ENCODE data around the gene HAUS3. TPM values are rescaled to one million over a fixed set of nuclear protein-coding genes. Genes with fewer than 3 reads are reported as not detected.
"Not testable (repeated sequence)": the region's sequence is repeated elsewhere in the genome, so short reads cannot be mapped to it uniquely, and the experiment has no call there.

The HAUS3 gene
- total and polyA plus RNA-seq, 2 donors: 8.1 to 26.6 TPM

GRCh38 chr4:2247128-2248043 lies 5.5 kb upstream of the HAUS3 start:
- no peak for DNase-seq (ENCODE audit: extremely low spot score)
- Histone ChIP-seq H3K36me3 (ENCODE audit: insufficient read depth) (peaks cover 7% of the 10 kb centered on the region), H3K4me1 (ENCODE audit: insufficient read depth) (no peaks in the 10 kb centered on the region), H3K27ac (ENCODE audit: low read depth) (no peak overlapping the region), H3K4me3 (ENCODE audit: low read depth, low read length) (no peak overlapping the region)
- WGBS: 86% methylated on average over 42 of the region's 42 CpGs

DNA sequence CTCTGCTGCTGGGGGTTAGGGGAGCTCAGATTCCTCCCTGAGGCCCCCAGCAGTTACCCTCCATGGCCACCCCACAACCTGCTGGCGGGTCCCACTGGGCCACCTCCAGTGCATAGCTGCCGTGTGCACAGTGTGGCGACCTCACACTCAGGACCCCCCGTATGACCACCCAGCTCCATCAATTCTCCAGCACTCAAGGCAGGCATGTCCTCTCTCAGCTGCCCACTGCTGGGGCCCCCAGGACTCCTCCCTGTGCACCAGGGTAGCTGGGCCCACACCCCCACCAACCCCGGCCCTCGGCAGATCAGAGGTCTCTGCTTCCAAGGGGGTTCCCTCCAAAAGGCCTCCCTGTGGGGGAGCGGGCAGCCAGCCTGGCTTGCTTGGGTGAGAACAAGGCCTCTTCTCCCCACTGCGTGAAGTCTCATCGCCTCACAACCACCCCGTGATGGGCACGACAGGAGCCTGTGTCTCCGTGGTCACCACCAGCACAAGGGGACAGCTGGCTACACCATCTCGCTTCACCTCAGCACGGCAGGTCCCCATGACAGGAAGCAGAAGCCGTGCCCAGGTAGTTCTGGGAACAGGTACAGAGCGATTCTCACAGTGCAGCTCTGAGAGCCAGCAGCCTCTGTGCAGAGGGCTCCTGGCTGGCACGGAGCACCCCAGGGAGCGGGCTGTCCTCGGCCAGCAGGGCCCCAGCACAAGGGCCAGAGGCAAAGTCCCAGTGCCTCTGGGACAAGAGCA lies 4.6 kb upstream of the HAUS3 start:
- Histone ChIP-seq H3K36me3 (ENCODE audit: insufficient read depth) (peaks cover 7% of the 10 kb centered on the region), H3K4me3 (ENCODE audit: low read depth, low read length) (no peak overlapping the region), H3K4me1 (ENCODE audit: insufficient read depth) (no peaks in the 10 kb centered on the region), H3K27ac (ENCODE audit: low read depth) (no peak overlapping the region)
- WGBS: 88% methylated on average over 19 of the region's 19 CpGs
- DNase-seq (ENCODE audit: extremely low spot score): no peak

DNA sequence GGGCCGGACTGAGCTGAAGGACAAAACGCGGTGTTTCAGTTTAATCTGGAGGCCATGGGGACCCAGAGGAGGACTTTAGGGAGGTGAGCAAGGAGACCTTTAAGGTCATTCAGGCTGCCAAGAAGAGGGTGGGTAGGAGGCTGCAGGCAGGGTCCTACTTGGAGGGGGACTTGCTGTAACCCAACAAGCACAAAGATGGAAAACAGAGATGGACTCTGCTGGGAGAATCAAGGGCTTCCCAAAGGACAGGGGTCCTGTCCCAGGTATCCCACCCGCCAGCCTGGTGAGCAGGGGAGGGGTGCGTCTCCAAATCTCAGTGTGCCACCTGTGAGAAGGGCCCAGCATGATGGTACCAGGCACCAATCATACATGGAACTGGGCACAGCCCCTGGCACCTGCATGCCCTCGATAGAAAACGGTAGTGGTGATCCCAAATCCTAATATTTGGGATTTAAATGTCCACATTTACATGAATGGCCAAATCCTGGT lies 3.9 kb upstream of the HAUS3 start:
- Histone ChIP-seq H3K36me3 (ENCODE audit: insufficient read depth) (peaks cover 7% of the 10 kb centered on the region), H3K4me3 (ENCODE audit: low read depth, low read length) (no peak overlapping the region), H3K4me1 (ENCODE audit: insufficient read depth) (no peaks in the 10 kb centered on the region), H3K27ac (ENCODE audit: low read depth) (no peak overlapping the region)
- WGBS: 78% methylated on average over 7 of the region's 7 CpGs
- DNase-seq (ENCODE audit: extremely low spot score): no peak

- WGBS: 56% methylated on average over 7 of the region's 7 CpGs
- DNase-seq (ENCODE audit: extremely low spot score): no peak
- H3K4me3 ChIP-seq (ENCODE audit: low read depth, low read length): no peak overlapping the region
- H3K4me1 ChIP-seq (ENCODE audit: insufficient read depth): no peaks in the 10 kb centered on the region
- H3K27ac ChIP-seq (ENCODE audit: low read depth): no peak overlapping the region
- peaks cover 7% of the 10 kb centered on the region for H3K36me3 ChIP-seq (ENCODE audit: insufficient read depth)
Observed at GRCh38 chr4:2245057-2245786, 3.3 kb upstream of the HAUS3 start.

DNA sequence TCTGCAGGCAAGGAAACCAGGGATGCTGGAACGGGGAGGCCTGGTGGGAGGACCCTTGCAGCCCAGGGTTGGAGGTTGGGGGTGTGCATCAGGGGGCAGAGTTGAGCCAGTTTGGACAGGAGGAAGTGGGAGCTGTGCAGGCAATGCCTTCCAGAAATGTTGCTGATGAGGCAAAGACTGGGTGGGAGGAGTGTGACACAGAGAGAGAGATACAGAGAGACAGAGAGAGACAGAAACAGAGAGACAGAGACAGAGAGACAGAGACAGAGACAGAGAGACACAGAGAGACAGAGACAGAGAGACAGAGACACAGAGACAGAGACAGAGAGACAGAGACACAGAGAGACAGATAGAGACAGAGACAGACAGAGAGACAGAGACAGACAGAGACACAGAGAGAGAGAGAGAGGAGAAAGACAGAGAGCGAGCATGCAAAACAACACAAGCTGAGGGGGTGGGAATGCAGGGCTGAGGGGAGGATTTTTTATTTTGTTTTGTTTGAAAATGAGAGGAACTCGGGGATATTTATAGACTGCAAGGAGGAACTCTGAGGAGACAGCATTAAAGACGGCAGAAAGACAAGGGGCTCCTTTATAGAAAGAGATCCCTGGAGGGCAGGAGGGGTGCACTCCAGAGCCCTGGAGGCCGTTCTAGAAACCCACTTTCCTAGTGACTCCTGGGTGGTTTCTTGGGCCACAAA lies 1.9 kb upstream of the HAUS3 start:
- no peaks in the 10 kb centered on the region for H3K4me1 ChIP-seq (ENCODE audit: insufficient read depth)
- peak overlapping the region; percentile 61 for H3K27ac ChIP-seq (ENCODE audit: low read depth)
- 22% methylated on average over 5 of the region's 5 CpGs for WGBS
- DNase-seq (ENCODE audit: extremely low spot score): no peak
- H3K4me3 ChIP-seq (ENCODE audit: low read depth, low read length): no peak overlapping the region
- no peaks in the 10 kb centered on the region for H3K36me3 ChIP-seq (ENCODE audit: insufficient read depth)

DNA sequence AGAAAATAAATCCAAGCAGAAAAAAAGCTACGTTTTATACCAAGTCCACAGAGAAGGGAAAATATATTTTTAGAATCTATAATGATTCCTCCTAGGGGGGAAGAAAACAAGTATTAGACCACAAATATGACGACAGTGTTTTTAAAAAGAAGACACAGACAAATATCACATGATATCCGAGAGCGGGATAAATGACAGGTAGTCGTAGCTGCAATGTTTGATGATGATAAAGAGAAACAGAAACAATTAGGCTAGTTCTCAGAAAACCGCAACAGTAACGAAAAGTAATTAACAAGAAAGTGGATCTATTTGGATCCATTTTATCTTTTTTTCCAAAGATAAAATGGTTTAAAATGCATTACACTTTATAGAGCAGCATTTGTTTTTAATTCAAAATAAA lies 918 bp downstream of the HAUS3 start:
- DNase-seq (ENCODE audit: extremely low spot score): no peak
- H3K27ac ChIP-seq (ENCODE audit: low read depth): no peak overlapping the region
- no peaks in the 10 kb centered on the region for H3K4me1 ChIP-seq (ENCODE audit: insufficient read depth)
- WGBS: 9% methylated on average over 7 of the region's 7 CpGs
- peak overlapping the region; percentile 84 for H3K4me3 ChIP-seq (ENCODE audit: low read depth, low read length)
- no peaks in the 10 kb centered on the region for H3K36me3 ChIP-seq (ENCODE audit: insufficient read depth)

GRCh38 chr4:2236944-2237666 lies 4.8 kb downstream of the HAUS3 start:
- no peaks in the 10 kb centered on the region for H3K4me1 ChIP-seq (ENCODE audit: insufficient read depth)
- 64% methylated on average over 3 of the region's 3 CpGs for WGBS
- no peaks in the 10 kb centered on the region for H3K36me3 ChIP-seq (ENCODE audit: insufficient read depth)
- H3K27ac ChIP-seq (ENCODE audit: low read depth): no peak overlapping the region
- H3K4me3 ChIP-seq (ENCODE audit: low read depth, low read length): no peak overlapping the region
- no peak for DNase-seq (ENCODE audit: extremely low spot score)

DNA sequence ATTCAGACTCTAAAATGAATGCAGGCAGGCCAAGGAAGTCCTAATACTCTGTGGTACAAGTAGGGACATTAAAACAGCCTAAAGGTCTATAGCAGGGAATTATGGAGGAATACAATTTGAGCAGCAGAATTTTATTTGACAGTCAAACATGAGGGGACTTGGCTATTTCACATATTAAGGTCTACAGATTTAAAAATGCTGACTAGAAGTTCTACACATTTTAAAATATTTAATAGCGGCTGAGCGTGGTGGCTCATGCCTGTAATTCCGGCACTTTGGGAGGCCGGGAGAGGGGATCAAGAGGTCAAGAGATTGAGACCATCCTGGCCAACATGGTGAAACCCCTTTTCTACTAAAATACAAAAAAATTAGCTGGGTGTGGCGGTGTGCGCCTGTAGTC lies 10.8 kb downstream of the HAUS3 start:
- Histone ChIP-seq H3K4me1 (ENCODE audit: insufficient read depth) (no peaks in the 10 kb centered on the region), H3K4me3 (ENCODE audit: low read depth, low read length) (no peak overlapping the region), H3K27ac (ENCODE audit: low read depth) (no peak overlapping the region), H3K36me3 (ENCODE audit: insufficient read depth) (no peaks in the 10 kb centered on the region)
- no peak for DNase-seq (ENCODE audit: extremely low spot score)
- 98% methylated on average over 6 of the region's 6 CpGs for WGBS

DNA sequence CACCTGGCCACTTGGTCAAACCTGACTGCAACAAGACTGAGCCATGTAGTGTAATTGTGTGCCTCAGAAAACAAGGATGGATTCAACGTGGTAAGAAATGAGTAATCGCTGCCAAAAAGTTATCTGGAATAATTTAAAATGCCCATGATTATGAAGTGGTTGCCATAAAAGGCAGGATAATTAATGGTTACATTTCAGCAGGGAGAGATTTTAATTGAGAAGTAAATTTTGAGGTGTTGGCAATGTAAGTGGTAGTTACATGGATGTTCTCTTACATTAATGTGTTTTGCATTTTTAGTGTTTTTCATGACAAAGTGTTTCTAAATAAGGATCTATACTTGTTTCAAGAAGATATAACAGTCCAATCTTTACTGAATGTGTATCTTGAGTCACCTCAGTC lies 15.7 kb downstream of the HAUS3 start:
- Histone ChIP-seq H3K36me3 (ENCODE audit: insufficient read depth) (no peaks in the 10 kb centered on the region), H3K4me1 (ENCODE audit: insufficient read depth) (no peaks in the 10 kb centered on the region), H3K4me3 (ENCODE audit: low read depth, low read length) (no peak overlapping the region), H3K27ac (ENCODE audit: low read depth) (no peak overlapping the region)
- DNase-seq (ENCODE audit: extremely low spot score): no peak
- WGBS: 80% methylated on average over 2 of the region's 2 CpGs

- H3K4me3 ChIP-seq (ENCODE audit: low read depth, low read length): no peak overlapping the region
- H3K4me1 ChIP-seq (ENCODE audit: insufficient read depth): no peaks in the 10 kb centered on the region
- H3K36me3 ChIP-seq (ENCODE audit: insufficient read depth): no peaks in the 10 kb centered on the region
- 93% methylated on average over 2 of the region's 2 CpGs for WGBS
- no peak overlapping the region for H3K27ac ChIP-seq (ENCODE audit: low read depth)
- DNase-seq (ENCODE audit: extremely low spot score): no peak
Observed at GRCh38 chr4:2222838-2223237, 19.1 kb downstream of the HAUS3 start.

GRCh38 chr4:2221378-2221777 lies 20.5 kb downstream of the HAUS3 start:
- not testable (repeated sequence) for H3K4me3 ChIP-seq (ENCODE audit: low read depth, low read length); H3K4me1 ChIP-seq (ENCODE audit: insufficient read depth); H3K27ac ChIP-seq (ENCODE audit: low read depth); DNase-seq (ENCODE audit: extremely low spot score); H3K36me3 ChIP-seq (ENCODE audit: insufficient read depth)
- WGBS: 54% methylated on average over 4 of the region's 4 CpGs

- WGBS: 12% methylated on average over 10 of the region's 10 CpGs
- DNase-seq (ENCODE audit: extremely low spot score): no peak
Observed at GRCh38 chr4:2220016-2220630, 21.8 kb downstream of the HAUS3 start.

More at GRCh38 chr4:2220016-2220630, 21.8 kb downstream of the HAUS3 start:
- Histone ChIP-seq H3K4me1 (ENCODE audit: insufficient read depth) (no peaks in the 10 kb centered on the region), H3K36me3 (ENCODE audit: insufficient read depth) (no peaks in the 10 kb centered on the region), H3K27ac (ENCODE audit: low read depth) (no peak overlapping the region), H3K4me3 (ENCODE audit: low read depth, low read length) (no peak overlapping the region)

Data from urinary bladder (tissue), 4 donors.